ENCODE measurements around the gene LENG9.

The LENG9 gene

DNA sequence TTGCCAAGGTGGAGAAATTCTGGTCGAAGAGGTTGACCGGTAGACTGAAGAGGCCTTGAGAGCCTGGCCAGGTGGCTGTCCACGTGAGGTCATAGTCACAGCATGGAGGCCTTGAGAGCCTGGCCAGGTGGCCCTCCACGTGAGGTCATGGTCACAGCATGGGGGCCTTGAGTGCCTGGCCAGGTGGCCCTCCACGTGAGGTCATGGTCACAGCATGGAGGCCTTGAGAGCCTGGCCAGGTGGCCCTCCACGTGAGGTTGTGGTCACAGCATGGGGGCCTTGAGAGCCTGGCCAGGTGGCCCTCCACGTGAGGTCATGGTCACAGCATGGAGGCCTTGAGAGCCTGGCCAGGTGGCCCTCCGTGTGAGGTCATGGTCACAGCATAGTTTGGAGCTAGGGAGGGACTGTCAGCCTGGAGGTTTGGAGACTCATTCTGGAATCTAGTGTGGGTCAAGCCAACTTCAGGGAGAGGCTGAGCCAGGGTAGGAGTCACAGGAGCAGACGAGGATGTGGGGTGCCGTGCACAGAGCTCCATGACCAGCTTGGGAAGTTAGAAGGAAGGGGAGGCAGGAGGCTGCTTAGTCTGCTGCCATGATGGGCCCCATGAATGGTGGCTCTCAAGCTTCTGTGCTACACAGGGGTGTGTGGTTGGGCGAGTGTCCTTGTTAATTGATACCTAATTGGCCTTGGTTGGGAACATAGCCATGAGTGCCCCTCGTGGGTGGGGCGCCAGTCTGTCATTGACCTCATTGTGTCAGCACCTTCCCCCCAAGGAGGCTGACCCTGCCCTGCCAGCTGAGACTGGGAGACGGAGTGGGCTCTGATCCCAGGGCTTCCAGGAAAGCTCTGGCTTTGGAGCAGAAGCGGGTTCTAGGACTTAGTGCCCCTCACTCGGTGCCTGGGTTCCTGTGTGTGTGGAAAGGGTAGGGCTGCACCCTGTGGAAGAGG is 4.0 kb downstream of the LENG9 start:
- no peak overlapping the region for H3K27ac ChIP-seq (ENCODE audit: low read depth, low read length)
- no peak overlapping the region for H4K5ac ChIP-seq (ENCODE audit: low read length)
- no peak overlapping the region for H4K8ac ChIP-seq (ENCODE audit: low read depth, low read length)
- H3K56ac ChIP-seq (ENCODE audit: low read length): no peak overlapping the region
- peaks cover 4% of the 10 kb centered on the region for H3K79me2 ChIP-seq (ENCODE audit: control insufficient read depth, insufficient read depth, low read length)
- H3K4me2 ChIP-seq (ENCODE audit: low read length): no peak overlapping the region
- no peak overlapping the region for H2BK5ac ChIP-seq (ENCODE audit: low read length)
- H3K36me3 ChIP-seq (ENCODE audit: control insufficient read depth, insufficient read depth, low read length): peaks cover 34% of the 10 kb centered on the region
- no peak overlapping the region for H3K4ac ChIP-seq (ENCODE audit: low read depth, low read length)
- H3K4me3 ChIP-seq (ENCODE audit: low read length): no peak overlapping the region
- no peaks in the 10 kb centered on the region for H3K27me3 ChIP-seq (ENCODE audit: insufficient read depth, low read length, poor library complexity)
- no peak overlapping the region for H2BK120ac ChIP-seq (ENCODE audit: low read depth, low read length)
- H2AK5ac ChIP-seq (ENCODE audit: low read length): no peak overlapping the region
- peaks cover 14% of the 10 kb centered on the region for H3K79me1 ChIP-seq (ENCODE audit: low read length)
- no peak overlapping the region for H3K23ac ChIP-seq (ENCODE audit: low read length)
- H3K4me1 ChIP-seq (ENCODE audit: control insufficient read depth, low read depth, low read length): peaks cover 5% of the 10 kb centered on the region
- H2BK15ac ChIP-seq (replicated peaks; ENCODE audit: low read depth): no peak overlapping the region
- no CpG with 5 or more reads among the region's 16 CpGs for WGBS (ENCODE audit: extremely low coverage, insufficient coverage, low lambda C conversion rate)
- no peak for DNase-seq
- no peak overlapping the region for H3K18ac ChIP-seq (ENCODE audit: low read length)
- H3K9ac ChIP-seq (ENCODE audit: low read length): no peak overlapping the region

DNA sequence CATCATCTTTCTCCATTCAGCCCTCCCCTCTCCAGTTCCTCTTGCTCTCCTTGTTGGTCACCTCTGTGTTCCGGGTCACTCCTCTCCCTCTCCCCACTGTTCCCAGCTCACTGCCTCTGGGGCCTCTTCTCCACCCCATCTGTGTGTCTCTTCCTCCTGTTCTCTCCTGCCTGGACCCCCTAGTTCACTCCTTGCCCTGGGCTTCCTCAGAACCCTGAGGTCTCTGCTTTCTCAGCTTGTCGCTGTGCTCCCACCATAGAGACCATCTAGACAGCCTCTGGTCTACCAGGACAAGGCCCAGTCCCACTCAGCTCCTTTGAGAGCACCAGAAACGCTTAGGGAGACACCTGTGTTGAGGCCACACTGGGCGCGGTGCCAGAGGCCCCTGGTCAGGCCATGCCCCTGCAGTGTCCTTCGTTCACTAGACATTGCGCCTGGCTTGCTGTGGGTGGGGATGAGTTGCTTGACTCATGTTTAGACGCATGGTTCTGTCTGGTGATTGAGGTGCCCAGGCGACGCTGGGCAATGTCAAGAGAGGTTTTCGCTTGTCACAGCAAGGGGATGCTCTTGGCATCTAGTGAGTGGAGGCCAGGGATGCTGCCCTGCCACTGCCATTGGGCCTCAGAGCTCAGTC is 4.8 kb downstream of the LENG9 start:
- Histone ChIP-seq H3K18ac (ENCODE audit: low read length) (no peak overlapping the region), H3K23ac (ENCODE audit: low read length) (no peak overlapping the region), H4K8ac (ENCODE audit: low read depth, low read length) (no peak overlapping the region), H2BK5ac (ENCODE audit: low read length) (no peak overlapping the region), H2BK15ac (replicated peaks; ENCODE audit: low read depth) (no peak overlapping the region), H3K27ac (ENCODE audit: low read depth, low read length) (no peak overlapping the region), H3K4me3 (ENCODE audit: low read length) (no peak overlapping the region), H3K27me3 (ENCODE audit: insufficient read depth, low read length, poor library complexity) (no peaks in the 10 kb centered on the region), H3K79me1 (ENCODE audit: low read length) (peaks cover 18% of the 10 kb centered on the region), H3K56ac (ENCODE audit: low read length) (no peak overlapping the region), H3K4ac (ENCODE audit: low read depth, low read length) (no peak overlapping the region), H3K4me1 (ENCODE audit: control insufficient read depth, low read depth, low read length) (peaks cover 5% of the 10 kb centered on the region), H2AK5ac (ENCODE audit: low read length) (no peak overlapping the region), H3K4me2 (ENCODE audit: low read length) (no peak overlapping the region), H2BK120ac (ENCODE audit: low read depth, low read length) (no peak overlapping the region), H3K79me2 (ENCODE audit: control insufficient read depth, insufficient read depth, low read length) (peaks cover 4% of the 10 kb centered on the region), H3K9ac (ENCODE audit: low read length) (no peak overlapping the region), H4K5ac (ENCODE audit: low read length) (no peak overlapping the region), H3K36me3 (ENCODE audit: control insufficient read depth, insufficient read depth, low read length) (peaks cover 41% of the 10 kb centered on the region)
- whole genome bisulfite sequencing (ENCODE audit: extremely low coverage, insufficient coverage, low lambda C conversion rate): no CpG with 5 or more reads among the region's 11 CpGs
- no peak for DNase-seq

DNA sequence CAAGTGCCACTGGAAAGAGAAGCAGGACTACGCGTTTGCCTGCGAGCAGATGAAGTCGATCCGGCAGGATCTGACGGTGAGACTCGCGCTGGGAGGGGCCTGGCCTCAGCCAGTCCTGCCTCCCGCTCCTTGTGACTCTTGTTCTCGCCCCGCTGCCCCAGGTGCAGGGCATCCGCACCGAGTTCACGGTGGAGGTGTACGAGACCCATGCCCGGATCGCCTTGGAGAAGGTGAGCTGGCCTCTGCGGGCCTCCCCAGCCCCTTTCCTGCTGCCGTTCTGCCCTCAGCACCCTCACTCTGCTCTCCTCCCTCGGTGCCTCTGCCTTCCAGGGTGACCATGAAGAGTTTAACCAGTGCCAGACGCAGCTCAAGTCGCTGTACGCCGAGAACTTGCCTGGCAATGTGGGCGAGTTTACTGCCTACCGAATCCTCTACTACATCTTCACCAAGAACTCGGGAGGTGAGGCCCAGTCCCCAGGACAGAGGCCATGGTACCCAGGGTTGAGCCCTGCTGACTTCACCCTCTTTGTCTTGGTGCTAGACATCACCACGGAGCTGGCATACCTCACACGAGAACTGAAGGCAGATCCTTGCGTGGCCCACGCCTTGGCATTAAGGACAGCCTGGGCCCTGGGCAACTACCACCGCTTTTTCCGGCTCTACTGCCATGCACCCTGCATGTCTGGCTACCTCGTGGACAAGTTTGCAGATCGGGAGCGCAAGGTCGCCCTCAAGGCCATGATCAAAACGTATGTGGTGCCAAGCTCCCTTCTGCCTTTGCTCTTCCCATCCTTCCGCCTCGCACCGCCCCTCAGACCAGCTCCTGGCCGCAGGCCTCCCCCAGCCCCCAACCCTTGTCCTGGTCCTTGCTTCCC is 5.6 kb downstream of the LENG9 start:
- peaks cover 5% of the 10 kb centered on the region for H3K4me1 ChIP-seq (ENCODE audit: control insufficient read depth, low read depth, low read length)
- H2BK15ac ChIP-seq (replicated peaks; ENCODE audit: low read depth): no peak overlapping the region
- no peaks in the 10 kb centered on the region for H3K27me3 ChIP-seq (ENCODE audit: insufficient read depth, low read length, poor library complexity)
- H3K4me2 ChIP-seq (ENCODE audit: low read length): no peak overlapping the region
- H3K18ac ChIP-seq (ENCODE audit: low read length): no peak overlapping the region
- WGBS (ENCODE audit: extremely low coverage, insufficient coverage, low lambda C conversion rate): no CpG with 5 or more reads among the region's 42 CpGs
- H2BK5ac ChIP-seq (ENCODE audit: low read length): no peak overlapping the region
- no peak overlapping the region for H3K27ac ChIP-seq (ENCODE audit: low read depth, low read length)
- H3K79me1 ChIP-seq (ENCODE audit: low read length): peaks cover 23% of the 10 kb centered on the region
- DNase-seq: no peak
- H4K8ac ChIP-seq (ENCODE audit: low read depth, low read length): no peak overlapping the region
- no peak overlapping the region for H3K56ac ChIP-seq (ENCODE audit: low read length)
- H3K36me3 ChIP-seq (ENCODE audit: control insufficient read depth, insufficient read depth, low read length): peaks cover 48% of the 10 kb centered on the region
- H2BK120ac ChIP-seq (ENCODE audit: low read depth, low read length): no peak overlapping the region
- H3K4ac ChIP-seq (ENCODE audit: low read depth, low read length): no peak overlapping the region
- H3K79me2 ChIP-seq (ENCODE audit: control insufficient read depth, insufficient read depth, low read length): peaks cover 5% of the 10 kb centered on the region
- H4K5ac ChIP-seq (ENCODE audit: low read length): no peak overlapping the region
- no peak overlapping the region for H3K4me3 ChIP-seq (ENCODE audit: low read length)
- H3K23ac ChIP-seq (ENCODE audit: low read length): no peak overlapping the region
- H3K9ac ChIP-seq (ENCODE audit: low read length): no peak overlapping the region
- H2AK5ac ChIP-seq (ENCODE audit: low read length): no peak overlapping the region

DNA sequence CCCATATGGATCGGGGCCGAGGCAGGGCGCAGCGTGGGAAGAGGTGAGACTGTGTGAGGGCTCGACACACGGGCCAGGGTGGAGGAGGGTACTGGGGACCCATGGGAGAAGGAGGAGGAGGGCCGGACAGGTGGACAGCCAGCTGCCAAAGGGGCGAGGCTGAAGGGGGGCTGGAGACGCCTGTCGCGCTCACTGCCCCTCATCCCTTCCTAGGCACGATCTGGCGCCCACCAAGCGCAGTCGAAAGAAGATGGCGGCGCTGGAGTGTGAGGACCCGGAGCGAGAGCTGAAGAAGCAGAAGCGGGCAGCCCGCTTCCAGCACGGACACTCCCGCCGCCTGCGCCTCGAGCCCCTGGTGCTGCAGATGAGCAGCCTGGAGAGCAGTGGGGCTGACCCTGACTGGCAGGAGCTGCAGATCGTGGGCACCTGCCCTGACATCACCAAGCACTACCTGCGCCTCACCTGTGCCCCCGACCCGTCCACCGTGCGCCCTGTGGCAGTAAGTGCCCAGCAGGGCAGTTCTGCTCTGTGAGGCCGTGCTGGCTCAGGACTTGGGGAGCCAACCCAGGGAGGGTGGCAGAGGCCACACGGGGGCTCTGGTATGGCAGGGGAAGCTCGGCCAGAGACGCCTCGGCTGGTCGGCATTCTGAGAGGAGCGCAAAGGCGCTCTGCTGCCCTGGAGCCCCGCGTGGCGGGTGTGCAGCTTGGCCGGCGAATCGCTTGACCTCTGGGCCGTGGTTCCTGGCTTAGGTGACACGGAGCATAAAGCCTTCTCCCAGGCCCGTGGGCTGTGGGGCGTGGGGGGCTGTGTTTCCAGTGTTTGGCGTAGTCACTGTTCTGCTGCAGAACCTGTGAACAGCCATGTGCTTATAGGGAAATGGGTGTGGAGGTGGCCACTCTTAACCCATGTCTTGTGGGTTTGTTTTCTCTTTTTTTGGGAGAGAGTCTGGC is 6.9 kb downstream of the LENG9 start:
- Histone ChIP-seq H2BK15ac (replicated peaks; ENCODE audit: low read depth) (no peak overlapping the region), H3K27ac (ENCODE audit: low read depth, low read length) (no peak overlapping the region), H2AK5ac (ENCODE audit: low read length) (no peak overlapping the region), H3K9ac (ENCODE audit: low read length) (no peak overlapping the region), H3K79me2 (ENCODE audit: control insufficient read depth, insufficient read depth, low read length) (peaks cover 16% of the 10 kb centered on the region), H3K56ac (ENCODE audit: low read length) (no peak overlapping the region), H2BK120ac (ENCODE audit: low read depth, low read length) (no peak overlapping the region), H3K4me2 (ENCODE audit: low read length) (no peak overlapping the region), H2BK5ac (ENCODE audit: low read length) (no peak overlapping the region), H3K4ac (ENCODE audit: low read depth, low read length) (no peak overlapping the region), H3K23ac (ENCODE audit: low read length) (no peak overlapping the region), H3K18ac (ENCODE audit: low read length) (no peak overlapping the region), H4K5ac (ENCODE audit: low read length) (no peak overlapping the region), H3K4me3 (ENCODE audit: low read length) (no peak overlapping the region), H3K27me3 (ENCODE audit: insufficient read depth, low read length, poor library complexity) (no peaks in the 10 kb centered on the region), H3K79me1 (ENCODE audit: low read length) (peaks cover 33% of the 10 kb centered on the region), H4K8ac (ENCODE audit: low read depth, low read length) (no peak overlapping the region), H3K36me3 (ENCODE audit: control insufficient read depth, insufficient read depth, low read length) (peaks cover 53% of the 10 kb centered on the region), H3K4me1 (ENCODE audit: control insufficient read depth, low read depth, low read length) (no peaks in the 10 kb centered on the region)
- no peak for DNase-seq
- no CpG with 5 or more reads among the region's 51 CpGs for WGBS (ENCODE audit: extremely low coverage, insufficient coverage, low lambda C conversion rate)

DNA sequence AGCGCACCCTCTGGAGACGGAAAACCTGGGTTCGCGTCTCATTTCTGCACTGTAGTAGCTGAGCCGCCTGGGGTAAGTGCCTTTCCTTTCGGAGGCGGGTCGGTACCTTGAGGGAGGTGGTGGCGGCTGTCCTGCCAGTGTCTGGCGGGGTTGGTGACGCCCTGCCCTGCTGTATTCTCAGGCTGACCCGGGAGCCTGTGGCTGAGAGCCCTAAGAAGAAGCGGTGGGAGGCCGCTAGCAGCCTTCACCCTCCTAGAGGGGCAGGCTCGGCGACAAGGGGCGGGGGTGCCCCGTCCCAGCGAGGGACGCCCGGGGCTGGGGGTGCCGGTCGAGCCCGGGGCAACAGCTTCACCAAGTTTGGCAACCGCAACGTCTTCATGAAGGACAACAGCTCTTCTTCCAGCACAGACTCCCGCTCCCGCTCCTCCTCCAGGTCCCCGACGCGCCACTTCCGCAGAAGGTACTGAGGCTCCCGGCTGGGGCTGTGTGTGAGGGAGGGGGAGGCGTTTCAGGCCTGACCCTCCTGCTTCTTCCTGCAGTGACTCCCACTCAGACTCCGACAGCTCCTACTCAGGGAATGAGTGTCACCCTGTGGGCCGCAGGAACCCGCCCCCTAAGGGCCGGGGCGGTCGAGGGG is 7.7 kb downstream of the LENG9 start:
- no peak overlapping the region for H3K4me2 ChIP-seq (ENCODE audit: low read length)
- no peak overlapping the region for H2BK5ac ChIP-seq (ENCODE audit: low read length)
- WGBS (ENCODE audit: extremely low coverage, insufficient coverage, low lambda C conversion rate): no CpG with 5 or more reads among the region's 40 CpGs
- H3K27me3 ChIP-seq (ENCODE audit: insufficient read depth, low read length, poor library complexity): no peaks in the 10 kb centered on the region
- H3K36me3 ChIP-seq (ENCODE audit: control insufficient read depth, insufficient read depth, low read length): peaks cover 53% of the 10 kb centered on the region
- no peak overlapping the region for H3K56ac ChIP-seq (ENCODE audit: low read length)
- H3K4me3 ChIP-seq (ENCODE audit: low read length): no peak overlapping the region
- no peak overlapping the region for H3K9ac ChIP-seq (ENCODE audit: low read length)
- H2AK5ac ChIP-seq (ENCODE audit: low read length): no peak overlapping the region
- no peak overlapping the region for H2BK15ac ChIP-seq (replicated peaks; ENCODE audit: low read depth)
- H3K79me1 ChIP-seq (ENCODE audit: low read length): peaks cover 41% of the 10 kb centered on the region
- H3K27ac ChIP-seq (ENCODE audit: low read depth, low read length): no peak overlapping the region
- H4K8ac ChIP-seq (ENCODE audit: low read depth, low read length): no peak overlapping the region
- H2BK120ac ChIP-seq (ENCODE audit: low read depth, low read length): no peak overlapping the region
- DNase-seq: no peak
- no peak overlapping the region for H4K5ac ChIP-seq (ENCODE audit: low read length)
- no peak overlapping the region for H3K4ac ChIP-seq (ENCODE audit: low read depth, low read length)
- H3K79me2 ChIP-seq (ENCODE audit: control insufficient read depth, insufficient read depth, low read length): peaks cover 24% of the 10 kb centered on the region
- H3K23ac ChIP-seq (ENCODE audit: low read length): no peak overlapping the region
- H3K18ac ChIP-seq (ENCODE audit: low read length): no peak overlapping the region
- no peaks in the 10 kb centered on the region for H3K4me1 ChIP-seq (ENCODE audit: control insufficient read depth, low read depth, low read length)

All from mesendoderm (in vitro differentiated cells).